WI38 (cell line): ENCODE results near the gene ZP4.

Experiments used
- H3K4me3 ChIP-seq: 2 replicates; pipeline ENCODE4 v1.5.1; 2011; ENCODE audit warnings: low read depth, mild to moderate bottlenecking, control low read depth, low read length
- CTCF ChIP-seq: IDR thresholded peaks from 2 replicates; pipeline ENCODE4 v1.5.1; 2012; ENCODE audit warnings: low read depth, mild to moderate bottlenecking, control low read depth, low read length

ZP4 gene

GRCh38 chr1:237879195-237879594 lies 11.5 kb downstream of the ZP4 start:
- no peak overlapping the region for H3K4me3 ChIP-seq
- no peak for TF ChIP-seq CTCF

GRCh38 chr1:237878406-237878805 lies 12.3 kb downstream of the ZP4 start:
- no peak overlapping the region for H3K4me3 ChIP-seq
- no peak for TF ChIP-seq CTCF

- H3K4me3 ChIP-seq = no peak overlapping the region
- TF ChIP-seq CTCF = no peak
These were observed 13.1 kb downstream of the ZP4 start for GRCh38 chr1:237877631-237878030.

- H3K4me3 ChIP-seq = no peak overlapping the region
- no peak for TF ChIP-seq CTCF
These were observed 15.4 kb downstream of the ZP4 start for GRCh38 chr1:237875291-237875690.

- H3K4me3 ChIP-seq = no peak overlapping the region
- no peak for TF ChIP-seq CTCF
These were observed 17.1 kb downstream of the ZP4 start for GRCh38 chr1:237873487-237874211.

GRCh38 chr1:237868817-237869600 lies 21.7 kb downstream of the ZP4 start:
- no peak for TF ChIP-seq CTCF
- no peak overlapping the region for H3K4me3 ChIP-seq

- TF ChIP-seq CTCF = no peak
- H3K4me3 ChIP-seq = no peak overlapping the region
These were observed 23.3 kb downstream of the ZP4 start for GRCh38 chr1:237867380-237867888.
